HTERT RPE-1 (cell line): ENCODE results near the gene TTC4.

ENCODE experiments used
- in situ Hi-C: fragments of 300-500 bp; cut with MboI; formaldehyde crosslinking; loops from 4 replicates; pipeline ENCODE4 v1.14.3; 2020; ENCODE audit warnings: low sequenced_read_pairs

The TTC4 gene

GRCh38 chr1:54701996-54702395, 13.7 kb upstream of the TTC4 start:
- in situ Hi-C loops = no loop called here

DNA sequence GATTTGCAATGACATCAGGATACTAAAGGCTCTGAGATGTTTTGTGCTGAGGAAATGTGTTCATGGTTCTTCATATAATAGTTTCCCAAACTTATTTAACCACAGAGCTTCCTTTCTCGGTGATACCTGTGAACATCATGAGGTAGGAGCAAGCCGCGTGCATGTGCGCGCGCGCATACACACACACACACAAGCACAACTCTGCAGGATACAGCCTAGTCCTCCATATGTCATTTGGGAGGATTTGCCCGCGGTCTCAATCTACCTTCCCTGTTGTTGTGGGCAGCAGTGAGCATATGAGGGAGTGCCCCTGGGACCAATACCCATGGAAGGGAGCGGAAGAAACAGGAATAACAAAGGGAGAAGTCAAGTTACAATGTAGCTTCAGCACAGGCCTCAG, 12.2 kb upstream of the TTC4 start:
- in situ Hi-C loops = no loop called here

- in situ Hi-C loops = no loop called here
Measured at GRCh38 chr1:54705153-54705552, 10.5 kb upstream of the TTC4 start.

GRCh38 chr1:54706419-54706818, 9.2 kb upstream of the TTC4 start:
- in situ Hi-C loops = no loop called here

- in situ Hi-C loops = no loop called here
Measured at GRCh38 chr1:54708385-54708784, 7.3 kb upstream of the TTC4 start.

DNA sequence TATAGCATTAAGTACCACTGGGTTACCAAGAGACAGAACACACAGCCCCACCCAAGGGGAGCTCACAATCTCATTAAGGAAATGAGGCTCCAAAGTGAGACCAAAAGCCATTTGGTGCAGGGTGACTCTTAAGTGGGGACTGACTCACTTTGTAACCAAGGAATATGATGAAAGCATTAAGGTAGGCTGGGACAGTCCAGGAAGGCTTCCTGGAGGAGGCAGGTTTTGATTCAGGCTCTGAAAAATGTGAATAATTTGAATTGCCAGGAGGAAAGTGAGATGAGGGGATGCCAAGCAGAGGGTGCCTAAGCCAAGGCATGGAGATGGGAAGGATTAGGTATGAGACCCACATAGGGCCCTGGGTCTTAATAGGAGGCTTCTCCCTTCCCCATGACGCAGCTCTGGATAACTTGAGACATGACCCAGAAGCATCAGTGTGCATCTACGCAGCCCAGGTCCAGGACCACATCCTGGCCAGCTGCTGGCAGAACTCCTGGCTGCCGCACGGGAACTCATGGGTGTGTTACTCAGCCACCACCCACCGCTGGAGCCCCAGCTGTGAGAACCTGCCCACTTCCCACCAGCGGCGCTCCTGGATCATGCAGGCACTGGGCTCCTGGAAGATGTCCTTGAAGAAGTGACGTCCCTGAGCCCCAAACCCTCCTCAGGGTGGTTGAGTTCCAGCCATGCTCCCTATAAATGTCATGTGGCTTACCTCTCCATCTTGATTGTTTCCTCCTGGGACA, 5.9 kb upstream of the TTC4 start:
- in situ Hi-C loops = no loop called here

DNA sequence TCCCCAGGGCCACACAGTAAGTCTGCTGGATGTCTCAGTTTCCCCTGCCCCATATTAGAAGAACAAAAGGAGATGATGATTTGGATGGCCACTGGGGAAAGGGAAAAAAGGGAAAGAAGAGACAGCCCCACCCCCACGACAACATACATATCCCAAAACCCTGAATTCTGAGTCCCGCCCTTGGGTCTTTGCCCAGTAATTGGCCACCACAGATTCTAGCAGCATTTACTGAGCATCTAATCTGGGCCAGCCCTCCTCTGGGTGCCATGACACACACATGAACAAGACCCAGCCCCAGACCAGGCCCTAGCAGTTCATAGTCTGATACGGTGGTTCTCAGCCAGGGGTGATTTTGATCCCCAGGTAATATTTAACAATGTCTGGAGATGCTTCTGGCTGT, 5.2 kb upstream of the TTC4 start:
- in situ Hi-C loops = no loop called here

DNA sequence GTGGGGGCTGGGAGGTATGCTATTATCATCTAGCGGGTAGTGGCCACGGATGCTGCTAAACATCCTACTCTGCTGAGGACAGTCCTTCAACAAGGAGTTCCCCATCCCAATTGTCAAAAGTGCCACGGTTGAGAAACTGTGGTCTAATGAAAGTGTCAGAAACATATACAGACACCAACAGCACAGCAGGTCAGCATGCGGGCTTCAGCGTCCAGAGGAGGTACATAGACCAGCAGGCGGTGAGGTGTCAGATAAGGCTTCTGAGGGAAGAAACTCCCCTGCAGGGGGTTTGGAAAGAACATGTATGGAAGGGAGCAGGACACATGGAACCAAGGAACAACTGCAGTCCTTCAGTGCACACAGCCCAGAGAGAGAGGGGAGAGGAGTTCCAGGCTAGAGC, 4.8 kb upstream of the TTC4 start:
- in situ Hi-C loops = no loop called here

DNA sequence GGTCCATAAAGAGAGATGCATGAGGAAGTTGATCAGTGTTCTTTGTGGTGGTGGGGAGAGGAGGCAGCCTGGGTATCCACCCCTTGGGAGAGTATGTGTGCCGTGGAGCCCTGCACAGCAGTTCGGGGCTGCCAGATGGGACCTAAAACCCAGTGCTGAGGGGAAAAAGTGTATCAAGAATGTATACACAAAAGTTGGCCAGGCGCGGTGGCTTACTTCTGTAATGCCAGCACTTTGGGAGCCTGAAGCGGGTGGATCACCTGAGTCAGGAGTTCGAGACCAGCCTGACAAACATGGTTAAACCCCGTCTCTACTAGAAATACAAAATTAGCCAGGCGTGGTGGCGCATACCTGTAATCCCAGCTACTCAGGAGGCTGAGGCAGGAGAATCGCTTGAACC, 4.1 kb upstream of the TTC4 start:
- in situ Hi-C loops = no loop called here

GRCh38 chr1:54714881-54715492, 674 bp upstream of the TTC4 start:
- in situ Hi-C loops = no loop called here

GRCh38 chr1:54716299-54717047, 812 bp downstream of the TTC4 start:
- in situ Hi-C loops = no loop called here

- in situ Hi-C loops = no loop called here
Measured at GRCh38 chr1:54721719-54722118, 6.1 kb downstream of the TTC4 start.

- in situ Hi-C loops = no loop called here
Measured at GRCh38 chr1:54723985-54724384, 8.3 kb downstream of the TTC4 start.

DNA sequence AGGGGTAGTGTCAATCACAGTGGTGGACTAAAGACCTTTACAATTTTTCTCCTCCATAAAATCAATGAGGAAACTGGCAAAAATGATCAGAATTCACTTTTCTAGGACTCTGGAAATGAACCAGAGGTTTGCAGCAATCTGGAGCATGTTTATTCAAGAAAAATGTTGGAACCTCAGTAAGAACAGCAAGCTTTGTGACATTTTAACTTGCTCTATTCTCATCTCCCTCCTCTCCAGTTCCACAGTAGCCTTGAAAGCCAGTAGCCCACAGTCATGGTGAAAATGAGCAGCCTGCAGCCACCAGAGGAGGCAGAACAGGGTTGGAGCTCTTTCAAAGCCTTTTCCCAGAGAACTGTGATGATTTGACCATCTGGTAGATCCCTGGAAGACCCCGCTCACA, 9.1 kb downstream of the TTC4 start:
- in situ Hi-C loops = no loop called here

DNA sequence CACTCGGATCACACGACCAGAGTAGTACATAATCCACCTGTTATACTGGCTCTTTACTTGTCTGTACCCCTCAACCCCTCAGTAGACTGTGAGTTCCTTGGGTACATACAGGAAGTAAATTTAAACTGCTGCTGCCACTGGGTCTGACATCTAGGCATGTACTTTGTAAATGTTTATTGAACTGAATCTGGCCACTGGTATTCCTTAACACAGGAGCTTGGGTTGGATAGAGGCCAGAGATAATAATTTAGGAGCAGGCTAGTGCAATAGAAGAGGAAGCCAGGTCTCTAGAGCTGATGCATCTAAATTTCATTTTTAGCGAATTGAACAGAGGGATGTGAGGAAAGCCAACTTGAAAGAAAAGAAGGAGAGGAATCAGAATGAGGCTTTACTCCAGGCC, 12.4 kb downstream of the TTC4 start:
- in situ Hi-C loops = no loop called here

DNA sequence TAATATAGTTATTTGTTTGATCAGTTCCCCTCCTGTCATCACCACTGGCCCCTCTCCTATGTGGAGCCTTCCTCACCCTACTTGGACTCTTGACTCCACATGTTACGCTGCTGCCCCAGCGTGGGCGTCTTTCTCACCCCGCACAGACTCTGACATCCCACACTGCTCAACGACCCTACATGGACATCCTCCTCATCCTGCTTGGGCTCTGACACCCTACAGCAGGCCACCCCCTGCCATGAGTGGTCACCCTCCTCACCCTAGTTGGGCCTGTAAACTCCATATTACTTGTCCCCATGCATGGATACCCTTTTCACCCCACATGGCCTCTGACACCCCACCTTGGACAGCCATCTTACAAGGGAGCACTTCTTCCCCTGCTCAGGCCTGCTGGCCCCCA, 21.0 kb downstream of the TTC4 start:
- in situ Hi-C loops = no loop called here

GRCh38 chr1:54738244-54738643, 22.6 kb downstream of the TTC4 start:
- in situ Hi-C loops = no loop called here

GRCh38 chr1:54741531-54741930, 25.9 kb downstream of the TTC4 start:
- in situ Hi-C loops = no loop called here

GRCh38 chr1:54742282-54742681, 26.6 kb downstream of the TTC4 start:
- in situ Hi-C loops = no loop called here

DNA sequence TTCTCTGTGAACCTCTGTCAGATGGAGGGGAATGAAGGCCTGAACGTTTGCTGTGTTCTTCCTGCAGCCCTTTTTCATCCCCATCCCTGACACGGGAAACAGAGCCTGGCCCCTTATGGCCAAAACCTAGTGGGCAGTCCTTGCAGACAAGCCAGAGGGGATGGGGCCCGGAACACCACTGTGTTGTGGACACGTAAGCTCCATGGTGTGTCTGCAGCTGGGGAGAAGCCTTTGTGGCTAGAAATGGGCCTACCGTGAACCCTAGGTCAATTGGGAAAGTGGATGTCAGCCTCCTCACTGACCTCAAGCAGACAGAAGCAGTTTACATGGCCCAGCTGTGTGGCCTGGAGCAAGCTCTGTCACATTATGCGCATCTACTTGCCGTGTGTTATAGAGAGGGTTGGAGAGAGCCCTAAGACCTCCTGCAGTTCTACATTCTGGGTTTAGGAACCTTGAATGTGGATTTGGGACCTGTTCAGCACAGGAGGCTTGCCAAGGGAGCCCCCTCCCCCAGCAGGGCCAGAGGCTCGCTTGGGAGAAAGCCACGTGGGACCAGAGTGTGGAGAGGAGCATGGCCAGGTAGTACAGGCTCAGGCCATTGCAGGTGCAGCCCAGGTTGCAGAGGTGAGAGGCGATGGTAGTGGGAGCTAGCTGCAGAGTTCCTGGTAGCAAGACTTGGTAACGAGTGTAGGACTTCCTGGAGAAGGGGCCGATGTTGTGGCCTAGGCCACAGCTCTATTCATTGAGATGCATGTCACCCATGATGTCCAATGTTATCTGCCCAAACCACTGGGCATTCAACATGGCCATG, 28.0 kb downstream of the TTC4 start:
- in situ Hi-C loops = no loop called here

DNA sequence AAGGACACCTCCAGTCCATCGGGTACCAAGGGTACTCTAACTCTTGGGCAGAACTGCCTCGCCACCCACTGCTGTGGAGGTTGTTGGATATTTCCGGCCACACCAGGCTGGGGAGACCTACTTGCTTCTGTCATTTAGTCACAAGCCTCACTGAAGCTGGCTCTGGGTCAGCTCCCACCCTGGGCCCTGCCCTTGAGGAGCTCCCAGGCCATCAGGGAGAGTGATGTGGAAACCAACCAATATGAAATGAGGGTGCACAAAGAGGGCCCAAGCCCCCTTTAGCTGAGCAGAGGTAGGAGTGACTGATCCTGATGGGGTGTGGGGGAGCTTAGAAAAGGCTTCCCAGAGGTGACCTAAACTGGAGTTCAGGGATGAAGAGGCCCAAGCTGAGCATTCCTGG, 29.0 kb downstream of the TTC4 start:
- in situ Hi-C loops = no loop called here
